Tibial artery (tissue), 4 donors: ENCODE measurements around the gene RPP40.

Experiments used
- DNase-seq, 2 donors: peaks; one replicate each; pipeline ENCODE4 v3.0.0-alpha.2; 2019
- H3K27ac ChIP-seq, 2 donors: fragments of 200-600 bp; sonication (generic) in 1 of 2; 1 replicate in 1 of 2; 2 replicates in 1 of 2; pipeline ENCODE4 v1.5.1; 2018 to 2019; ENCODE audit warnings: mild to moderate bottlenecking in 1 of 2
- H3K27me3 ChIP-seq, 2 donors: fragments of 200-600 bp; sonication (generic) in 1 of 2; one replicate each; pipeline versions ENCODE4 v1.5.1 to v1.6.0; 2016 to 2019
- H3K36me3 ChIP-seq, 3 donors: fragments of 200-600 bp; sonication (generic) in 2 of 3; one replicate each; pipeline ENCODE4 v1.5.1; 2016 to 2019; ENCODE audit warnings: mild to moderate bottlenecking in 2 of 3
- H3K4me1 ChIP-seq, 4 donors: fragments of 200-600 bp; sonication (generic) in 2 of 4; 1 replicate in 3 of 4; 2 replicates in 1 of 4; pipeline ENCODE4 v1.5.1; 2016 to 2019
- H3K4me3 ChIP-seq, 2 donors: fragments of 200-600 bp; sonication (generic) in 1 of 2; 1 replicate in 1 of 2; 2 replicates in 1 of 2; pipeline ENCODE4 v1.5.1; 2018 to 2019; ENCODE audit warnings: mild to moderate bottlenecking in 2 of 2
- H3K9me3 ChIP-seq, 3 donors: fragments of 200-600 bp; sonication (generic) in 1 of 3; one replicate each; pipeline ENCODE4 v1.5.1; 2016 to 2019
- intact Hi-C: fragments of 100-400 bp; cut with DNase I; formaldehyde crosslinking; loops from one replicate; pipeline ENCODE4 v1.15.0; 2023; ENCODE audit warnings: low total_unique reads
- TF ChIP-seq, protein P1 (sequence below), 2 experiments: fragments of 200-600 bp in 1 of 2; fragments of 450-650 bp in 1 of 2; IDR thresholded peaks; one replicate each; pipeline ENCODE4 v1.5.1; 2017 to 2019; ENCODE audit warnings: antibody characterized with exemption in 2 of 2, mild to moderate bottlenecking in 1 of 2, moderate library complexity in 1 of 2

Gene RPP40

DNA sequence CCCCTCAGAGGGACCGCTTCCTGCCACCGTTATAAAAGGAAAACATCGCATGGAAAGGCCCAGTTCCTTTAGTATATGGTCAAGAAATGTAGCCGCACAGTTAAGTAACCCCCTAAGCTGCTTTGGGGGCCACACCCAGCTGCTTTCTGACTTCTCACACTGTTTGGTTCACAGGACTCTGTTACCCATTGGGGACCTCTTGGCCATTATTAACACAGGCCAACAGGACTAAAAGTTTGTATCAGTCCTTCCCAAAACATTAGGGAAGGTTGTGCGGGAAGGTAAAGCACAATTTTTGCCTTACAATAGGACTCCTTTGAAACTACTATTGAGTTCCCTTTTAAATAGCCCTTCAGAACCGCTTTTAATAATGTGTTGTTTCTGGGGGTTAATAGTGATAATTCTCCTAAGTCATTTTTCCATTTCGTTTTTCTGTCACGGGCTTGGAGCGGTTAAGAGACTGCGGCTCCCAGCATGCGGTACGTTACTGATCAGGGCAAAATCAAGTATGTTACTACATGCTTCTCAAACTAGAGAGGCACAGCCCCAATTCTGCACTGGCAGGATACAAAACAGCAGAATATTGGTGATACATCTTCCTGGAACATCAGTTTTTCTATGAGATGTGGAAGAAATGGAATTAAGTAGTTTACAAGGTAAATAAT is 668 bp upstream of the RPP40 start:
- Histone ChIP-seq H3K4me3 (peak overlapping the region; percentile 71 to 83), H3K9me3 (no peaks in the 10 kb centered on the region), H3K4me1 (peaks cover 0 to 5% (median 4%) of the 10 kb centered on the region in 4 donors), H3K27me3 (no peaks in the 10 kb centered on the region), H3K27ac (peak overlapping the region; percentile 88 to 99), H3K36me3 (peaks cover 0 to 19% (median 12%) of the 10 kb centered on the region in 3 donors)
- no peak for DNase-seq
- TF ChIP-seq, protein P1, sequence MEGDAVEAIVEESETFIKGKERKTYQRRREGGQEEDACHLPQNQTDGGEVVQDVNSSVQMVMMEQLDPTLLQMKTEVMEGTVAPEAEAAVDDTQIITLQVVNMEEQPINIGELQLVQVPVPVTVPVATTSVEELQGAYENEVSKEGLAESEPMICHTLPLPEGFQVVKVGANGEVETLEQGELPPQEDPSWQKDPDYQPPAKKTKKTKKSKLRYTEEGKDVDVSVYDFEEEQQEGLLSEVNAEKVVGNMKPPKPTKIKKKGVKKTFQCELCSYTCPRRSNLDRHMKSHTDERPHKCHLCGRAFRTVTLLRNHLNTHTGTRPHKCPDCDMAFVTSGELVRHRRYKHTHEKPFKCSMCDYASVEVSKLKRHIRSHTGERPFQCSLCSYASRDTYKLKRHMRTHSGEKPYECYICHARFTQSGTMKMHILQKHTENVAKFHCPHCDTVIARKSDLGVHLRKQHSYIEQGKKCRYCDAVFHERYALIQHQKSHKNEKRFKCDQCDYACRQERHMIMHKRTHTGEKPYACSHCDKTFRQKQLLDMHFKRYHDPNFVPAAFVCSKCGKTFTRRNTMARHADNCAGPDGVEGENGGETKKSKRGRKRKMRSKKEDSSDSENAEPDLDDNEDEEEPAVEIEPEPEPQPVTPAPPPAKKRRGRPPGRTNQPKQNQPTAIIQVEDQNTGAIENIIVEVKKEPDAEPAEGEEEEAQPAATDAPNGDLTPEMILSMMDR (IDR thresholded peaks at IDR 0.05): no peak
- intact Hi-C loops: loop anchor here (5.0 kb wide), 1 partner anchor 352 kb away; no protein-coding TSS in a partner anchor

GRCh38 chr6:4999586-4999985 is 4.3 kb downstream of the RPP40 start:
- H3K4me3 ChIP-seq: no peak overlapping the region
- intact Hi-C loops: no loop called here
- no peaks in the 10 kb centered on the region for H3K9me3 ChIP-seq
- TF ChIP-seq, protein P1 (IDR thresholded peaks at IDR 0.05): no peak
- no peaks in the 10 kb centered on the region for H3K27me3 ChIP-seq
- no peak for DNase-seq
- peaks cover 0 to 4% (median 3%) of the 10 kb centered on the region in 4 donors for H3K4me1 ChIP-seq
- H3K27ac ChIP-seq: no peak overlapping the region
- H3K36me3 ChIP-seq: peaks cover 11 to 59% (median 48%) of the 10 kb centered on the region in 3 donors

DNA sequence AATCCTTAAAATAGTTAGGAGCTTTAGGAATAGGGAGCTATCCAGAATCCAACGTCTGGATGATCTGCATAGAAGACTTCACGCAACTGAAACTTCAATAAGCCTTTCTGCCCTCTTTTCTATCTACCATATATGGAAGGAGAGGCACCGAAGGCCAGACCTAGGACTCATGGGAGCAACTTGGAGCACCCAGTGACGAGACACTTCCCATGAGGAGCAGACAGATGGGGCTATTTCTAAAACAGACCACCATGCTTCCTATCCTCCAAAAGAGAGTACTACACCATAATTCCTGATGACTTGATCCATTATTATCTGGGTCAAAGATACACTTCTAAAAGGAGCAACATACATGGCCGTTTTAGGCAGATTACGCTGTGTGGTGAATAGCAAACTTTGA is 6.0 kb downstream of the RPP40 start:
- no peak for DNase-seq
- intact Hi-C loops: no loop called here
- H3K4me1 ChIP-seq: no peaks in the 10 kb centered on the region

GRCh38 chr6:4994741-4995140 is 9.1 kb downstream of the RPP40 start:
- intact Hi-C loops: no loop called here
- no peak overlapping the region for H3K4me3 ChIP-seq
- no peak for DNase-seq
- no peak overlapping the region for H3K27ac ChIP-seq
- no peaks in the 10 kb centered on the region for H3K27me3 ChIP-seq
- H3K36me3 ChIP-seq: peaks cover 12 to 47% (median 45%) of the 10 kb centered on the region in 3 donors
- TF ChIP-seq, protein P1 (IDR thresholded peaks at IDR 0.05): no peak
- no peaks in the 10 kb centered on the region for H3K9me3 ChIP-seq
- H3K4me1 ChIP-seq: no peaks in the 10 kb centered on the region

More for the DNA sequence above, 6.0 kb downstream of the RPP40 start:
- TF ChIP-seq, protein P1 (IDR thresholded peaks at IDR 0.05): no peak
- H3K27me3 ChIP-seq: no peaks in the 10 kb centered on the region
- H3K4me3 ChIP-seq: no peak overlapping the region
- H3K36me3 ChIP-seq: peaks cover 12 to 64% (median 51%) of the 10 kb centered on the region in 3 donors
- no peak overlapping the region for H3K27ac ChIP-seq
- no peaks in the 10 kb centered on the region for H3K9me3 ChIP-seq

DNA sequence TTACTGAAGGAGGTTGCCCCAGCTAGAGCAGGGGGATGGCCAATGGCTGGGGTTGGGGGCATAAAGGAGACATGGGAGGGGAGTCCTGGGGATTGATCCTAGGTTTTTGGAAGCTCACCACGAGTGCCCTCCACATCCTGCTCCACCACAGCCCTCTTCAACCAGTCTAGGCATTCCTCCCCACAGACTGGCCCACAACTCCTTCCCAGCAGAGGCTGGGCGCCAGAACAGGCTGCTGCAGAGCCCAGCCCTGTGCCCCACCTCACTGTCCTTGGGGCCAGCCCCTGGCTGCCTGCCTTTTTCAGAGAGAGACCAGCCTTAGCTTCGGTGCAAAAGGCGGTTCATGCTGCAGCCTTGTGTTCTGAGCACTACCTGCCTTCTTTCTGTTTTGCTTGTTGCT is 16.4 kb downstream of the RPP40 start:
- TF ChIP-seq, protein P1 (IDR thresholded peaks at IDR 0.05): no peak
- intact Hi-C loops: no loop called here
- H3K27me3 ChIP-seq: no peaks in the 10 kb centered on the region
- DNase-seq: no peak
- H3K27ac ChIP-seq: no peak overlapping the region
- H3K4me3 ChIP-seq: no peak overlapping the region
- no peaks in the 10 kb centered on the region for H3K4me1 ChIP-seq
- peaks cover 0 to 7% (median 0%) of the 10 kb centered on the region in 3 donors for H3K9me3 ChIP-seq
- H3K36me3 ChIP-seq: peaks cover 0 to 8% (median 0%) of the 10 kb centered on the region in 3 donors
